Spleen (tissue), 11 donors: ENCODE data around the gene MAST2. TPM values are rescaled to one million over a fixed set of nuclear protein-coding genes. Genes with fewer than 3 reads are reported as not detected.
A peak's percentile ranks its signal among the peaks of the same experiment; 100 is the strongest.

ENCODE experiments used
- DNase-seq: peaks from one replicate; pipeline ENCODE4 v3.0.0-alpha.2; 2020
- H3K27ac ChIP-seq, 8 donors: fragments of 200-600 bp; sonication (generic) in 7 of 8; 1 replicate in 4 of 8; 2 replicates in 4 of 8; pipeline versions ENCODE4 v1.5.0 to v1.8.0; 2016 to 2021; ENCODE audit warnings: inconsistent platforms in 4 of 8, mild to moderate bottlenecking in 4 of 8, moderate library complexity in 1 of 8
- H3K27me3 ChIP-seq, 7 donors: fragments of 200-600 bp; sonication (generic) in 6 of 7; replicated peaks in 1 of 7; 1 replicate in 4 of 7; 2 replicates in 3 of 7; pipeline versions ENCODE4 v1.5.0 to v1.8.0; 2016 to 2021; ENCODE audit warnings: inconsistent platforms in 3 of 7, mild to moderate bottlenecking in 1 of 7
- H3K36me3 ChIP-seq, 6 donors: fragments of 200-600 bp; sonication (generic) in 5 of 6; 1 replicate in 4 of 6; 2 replicates in 2 of 6; pipeline versions ENCODE4 v1.5.0 to v1.8.0; 2016 to 2021; ENCODE audit warnings: inconsistent platforms in 2 of 6
- H3K4me1 ChIP-seq, 6 donors: fragments of 200-600 bp; sonication (generic) in 5 of 6; 1 replicate in 3 of 6; 2 replicates in 3 of 6; pipeline versions ENCODE4 v1.5.0 to v1.8.0; 2016 to 2021; ENCODE audit warnings: inconsistent platforms in 3 of 6
- H3K4me3 ChIP-seq, 8 donors: fragments of 200-600 bp; sonication (generic) in 7 of 8; 1 replicate in 4 of 8; 2 replicates in 4 of 8; pipeline versions ENCODE4 v1.5.0 to v1.8.0; 2016 to 2021; ENCODE audit warnings: inconsistent platforms in 4 of 8, mild to moderate bottlenecking in 4 of 8, moderate library complexity in 2 of 8
- H3K9me3 ChIP-seq, 8 donors: fragments of 200-600 bp; sonication (generic) in 7 of 8; 1 replicate in 4 of 8; 2 replicates in 4 of 8; pipeline versions ENCODE4 v1.5.0 to v1.8.0; 2016 to 2021; ENCODE audit warnings: inconsistent platforms in 4 of 8
- POLR2A ChIP-seq, 3 donors: fragments of 450-650 bp; IDR thresholded peaks; one replicate each; pipeline ENCODE4 v1.5.1; 2017; ENCODE audit warnings: antibody characterized with exemption in 3 of 3, mild to moderate bottlenecking in 1 of 3
- POLR2AphosphoS5 ChIP-seq, 3 donors: sonication (generic); formaldehyde crosslinking; IDR thresholded peaks; one replicate each; pipeline ENCODE4 v1.5.1; 2017; ENCODE audit warnings: antibody characterized with exemption in 3 of 3
- WGBS, 5 donors: extraction: QIAGEN DNeasy Blood & Tissue Kit in 3 of 5; methylation state at CpG; one replicate each; pipeline versions ENCODE4 v1.1.5 to v1.1.7; 2013 to 2018; 5-methylcytosine and 5-hydroxymethylcytosine counted together
- intact Hi-C: fragments of 100-400 bp; cut with DNase I; formaldehyde crosslinking; loops from one replicate; pipeline ENCODE4 v1.15.0; 2023; ENCODE audit warnings: low total_unique reads
- polyA plus RNA-seq, 3 donors: library from polyadenylated mRNA; stranded (reverse); fragments of 200-250 nt; gene quantifications; one replicate each; pipeline ENCODE4 v1.2.1, GENCODE V29; 2013
- total RNA-seq, 7 donors: library from RNA; depleted of rRNA in 3 of 7; stranded (reverse); fragments of >200 nt in 3 of 7; fragmentation: NEBNext Ultra II Directional in 4 of 7; extraction: Animal tissue kit (Norgen Biotek cat#: 25700) in 4 of 7; gene quantifications; one replicate each; pipeline versions ENCODE4 v1.1.0 to v1.2.1, GENCODE V29; 2016 to 2021
- TF ChIP-seq, protein P1 (sequence below), 11 experiments: fragments of 200-600 bp in 7 of 11; fragments of 450-650 bp in 4 of 11; sonication (generic) in 4 of 11; IDR thresholded peaks in 8 of 11; conservative IDR thresholded peaks in 3 of 11; 1 replicate in 7 of 11; 2 replicates in 4 of 11; pipeline versions ENCODE4 v1.4.0 to v1.8.0; 2016 to 2021; ENCODE audit warnings: antibody characterized with exemption in 11 of 11, inconsistent platforms in 4 of 11, mild to moderate bottlenecking in 1 of 11
- donor health status: healthy with polysubstance abuse.
- donor health status: DM: no; HTN: no; CAD: no; lungs with moderate emphysema.
- donor health status: DM: no; HTN: no; CAD: no.
- donor health status: Bipolar disorder and iron deficiency.
- donor health status: healthy.
- donor health status: DM: no; HTN: no; CAD: no.
- donor health status: DM: yes; HTN: yes; CAD: no.

The MAST2 gene
- total and polyA plus RNA-seq, 10 donors: 3.6 to 19.4 (median 12.9) TPM

GRCh38 chr1:45863218-45863617, 59.8 kb downstream of the MAST2 start:
- Histone ChIP-seq H3K36me3 (no peaks in the 10 kb centered on the region), H3K27me3 (no peaks in the 10 kb centered on the region), H3K9me3 (no peaks in the 10 kb centered on the region), H3K4me3 (no peak overlapping the region), H3K27ac (no peak overlapping the region), H3K4me1 (peaks cover 0 to 7% (median 0%) of the 10 kb centered on the region in 6 donors)
- 75 to 87% (median 81%) methylated on average over 2 of the region's 2 CpGs for WGBS, 5 donors
- TF ChIP-seq, protein P1, sequence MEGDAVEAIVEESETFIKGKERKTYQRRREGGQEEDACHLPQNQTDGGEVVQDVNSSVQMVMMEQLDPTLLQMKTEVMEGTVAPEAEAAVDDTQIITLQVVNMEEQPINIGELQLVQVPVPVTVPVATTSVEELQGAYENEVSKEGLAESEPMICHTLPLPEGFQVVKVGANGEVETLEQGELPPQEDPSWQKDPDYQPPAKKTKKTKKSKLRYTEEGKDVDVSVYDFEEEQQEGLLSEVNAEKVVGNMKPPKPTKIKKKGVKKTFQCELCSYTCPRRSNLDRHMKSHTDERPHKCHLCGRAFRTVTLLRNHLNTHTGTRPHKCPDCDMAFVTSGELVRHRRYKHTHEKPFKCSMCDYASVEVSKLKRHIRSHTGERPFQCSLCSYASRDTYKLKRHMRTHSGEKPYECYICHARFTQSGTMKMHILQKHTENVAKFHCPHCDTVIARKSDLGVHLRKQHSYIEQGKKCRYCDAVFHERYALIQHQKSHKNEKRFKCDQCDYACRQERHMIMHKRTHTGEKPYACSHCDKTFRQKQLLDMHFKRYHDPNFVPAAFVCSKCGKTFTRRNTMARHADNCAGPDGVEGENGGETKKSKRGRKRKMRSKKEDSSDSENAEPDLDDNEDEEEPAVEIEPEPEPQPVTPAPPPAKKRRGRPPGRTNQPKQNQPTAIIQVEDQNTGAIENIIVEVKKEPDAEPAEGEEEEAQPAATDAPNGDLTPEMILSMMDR (IDR thresholded peaks at IDR 0.05 in 8 of 11, conservative IDR thresholded peaks at IDR 0.05 in 3 of 11): no peak
- DNase-seq: no peak
- intact Hi-C loops: no loop called here

DNA sequence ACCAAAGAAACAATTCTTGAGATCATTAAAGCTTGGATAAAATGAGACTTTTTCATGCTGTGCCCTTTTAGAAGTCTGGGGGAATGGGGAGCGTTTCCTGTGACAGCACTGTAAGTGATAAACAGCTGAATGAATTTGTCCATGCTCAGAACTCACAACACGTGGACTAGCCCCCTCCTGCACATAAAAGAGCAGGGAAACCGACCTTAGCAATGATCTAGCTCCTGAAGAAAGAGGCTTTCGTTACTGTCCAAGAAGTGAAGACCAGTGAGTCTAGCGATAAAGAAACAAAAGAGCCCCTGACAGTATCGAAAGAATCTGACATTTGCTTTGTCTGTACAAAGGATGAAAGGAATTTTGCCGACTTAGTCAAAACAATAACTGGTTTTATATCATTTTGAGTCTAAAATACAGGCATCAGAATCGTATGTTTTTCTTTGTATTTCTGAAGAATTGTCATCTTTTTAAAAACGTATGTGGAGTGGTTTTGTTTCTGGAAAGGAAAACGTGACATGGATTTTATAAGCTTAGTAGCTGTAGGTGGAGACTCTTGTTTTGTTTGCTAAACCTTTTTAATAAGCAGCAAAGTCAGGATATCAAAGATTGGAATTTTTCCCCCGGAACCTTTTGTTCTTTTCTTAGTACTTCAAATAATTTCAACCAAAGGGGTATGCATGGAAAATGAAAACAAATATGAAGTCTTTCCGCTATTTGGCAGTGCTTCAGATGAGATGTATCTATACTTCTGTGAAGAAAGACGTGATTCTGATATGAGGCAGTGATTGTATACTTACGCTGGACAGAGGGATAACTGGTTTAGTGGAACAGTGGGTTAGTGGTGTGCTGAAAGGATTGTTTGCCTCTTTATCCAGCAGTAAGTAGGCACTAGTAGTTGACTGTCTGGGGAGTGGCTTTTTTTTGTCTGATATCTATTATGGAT, 61.0 kb downstream of the MAST2 start:
- Histone ChIP-seq H3K4me3 (peak overlapping the region in 3 of 8 donors; percentile 7 to 24 (median 9)), H3K27me3 (no peaks in the 10 kb centered on the region), H3K9me3 (no peaks in the 10 kb centered on the region), H3K36me3 (no peaks in the 10 kb centered on the region), H3K4me1 (peaks cover 0 to 7% (median 0%) of the 10 kb centered on the region in 6 donors), H3K27ac (no peak overlapping the region)
- DNase-seq: no peak
- TF ChIP-seq, protein P1 (IDR thresholded peaks at IDR 0.05 in 8 of 11, conservative IDR thresholded peaks at IDR 0.05 in 3 of 11): no peak
- TF ChIP-seq POLR2AphosphoS5 (IDR thresholded peaks at IDR 0.05) (no peak), POLR2A (IDR thresholded peaks at IDR 0.05) (no peak)
- 71 to 83% (median 78%) methylated on average over 14 of the region's 14 CpGs for WGBS, 5 donors
- intact Hi-C loops: loop anchor here (5.0 kb wide), 1 partner anchor 347 kb away; no protein-coding TSS in a partner anchor

DNA sequence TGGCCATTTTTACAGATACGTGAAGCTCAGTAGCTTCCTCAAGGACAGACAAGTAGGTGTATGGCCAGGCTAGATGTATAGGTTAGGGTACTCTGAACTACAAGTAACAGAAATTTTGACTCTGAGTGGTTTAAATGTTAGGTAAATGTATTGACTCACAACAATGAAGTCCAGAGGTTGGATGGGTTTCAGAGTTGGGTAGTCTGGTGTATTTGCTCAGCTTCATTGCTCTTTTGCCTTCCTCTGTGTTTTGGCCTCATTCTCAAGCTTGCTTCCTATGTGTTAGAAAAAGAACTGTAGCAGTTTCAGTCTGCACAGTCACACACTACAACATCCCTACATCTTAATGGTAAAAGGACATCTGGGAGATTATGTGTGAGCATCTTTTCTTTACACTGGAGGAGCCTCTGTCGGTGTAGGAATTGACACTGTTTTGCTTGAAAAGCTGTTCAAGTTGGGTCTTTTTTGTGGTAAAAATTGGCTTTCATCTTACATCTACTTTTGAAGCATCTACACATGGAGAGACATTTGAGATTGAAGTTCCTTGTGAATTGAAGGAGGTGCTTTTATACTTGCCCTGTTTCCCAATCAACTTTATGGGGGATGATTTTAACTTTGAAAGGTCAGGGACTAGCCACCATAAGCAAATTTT, 64.4 kb downstream of the MAST2 start:
- H3K4me1 ChIP-seq: peaks cover 0 to 7% (median 0%) of the 10 kb centered on the region in 6 donors
- 81 to 96% (median 95%) methylated on average over 2 of the region's 2 CpGs for WGBS, 5 donors
- H3K27ac ChIP-seq: no peak overlapping the region
- no peak overlapping the region for H3K4me3 ChIP-seq
- intact Hi-C loops: loop anchor here (5.0 kb wide), 1 partner anchor 351 kb away; no protein-coding TSS in a partner anchor
- no peak for TF ChIP-seq POLR2AphosphoS5 (IDR thresholded peaks at IDR 0.05)
- no peak for TF ChIP-seq POLR2A (IDR thresholded peaks at IDR 0.05)
- TF ChIP-seq, protein P1 (IDR thresholded peaks at IDR 0.05 in 8 of 11, conservative IDR thresholded peaks at IDR 0.05 in 3 of 11): no peak
- DNase-seq: no peak
- no peaks in the 10 kb centered on the region for H3K9me3 ChIP-seq
- H3K27me3 ChIP-seq: no peaks in the 10 kb centered on the region
- no peaks in the 10 kb centered on the region for H3K36me3 ChIP-seq

GRCh38 chr1:45868861-45869260, 65.4 kb downstream of the MAST2 start:
- intact Hi-C loops: loop anchor here (5.0 kb wide), 1 partner anchor 352 kb away; no protein-coding TSS in a partner anchor
- no peaks in the 10 kb centered on the region for H3K4me1 ChIP-seq
- DNase-seq: no peak
- H3K36me3 ChIP-seq: no peaks in the 10 kb centered on the region
- H3K27me3 ChIP-seq: no peaks in the 10 kb centered on the region
- H3K27ac ChIP-seq: no peak overlapping the region
- no peak overlapping the region for H3K4me3 ChIP-seq
- TF ChIP-seq POLR2AphosphoS5 (IDR thresholded peaks at IDR 0.05): no peak
- TF ChIP-seq, protein P1 (IDR thresholded peaks at IDR 0.05 in 8 of 11, conservative IDR thresholded peaks at IDR 0.05 in 3 of 11): no peak
- no peak for TF ChIP-seq POLR2A (IDR thresholded peaks at IDR 0.05)
- H3K9me3 ChIP-seq: no peaks in the 10 kb centered on the region
